Right atrium auricular region (tissue), 2 donors: ENCODE results near the gene GCNT2. TPM values are rescaled to one million over a fixed set of nuclear protein-coding genes. Genes with fewer than 3 reads are reported as not detected.

Source experiments
- DNase-seq: peaks from one replicate; pipeline ENCODE4 v3.0.0-alpha.2; 2019; ENCODE audit warnings: low spot score
- H3K27ac ChIP-seq, 2 donors: fragments of 200-600 bp; sonication (generic); 1 replicate in 1 of 2; 2 replicates in 1 of 2; pipeline ENCODE4 v1.5.1; 2016 to 2019
- H3K27me3 ChIP-seq, 2 donors: fragments of 200-600 bp; sonication (generic); one replicate each; pipeline versions ENCODE4 v1.5.1 to v1.6.0; 2017 to 2019
- H3K36me3 ChIP-seq: fragments of 200-600 bp; sonication (generic); one replicate; pipeline ENCODE4 v1.5.1; 2016
- H3K4me1 ChIP-seq, 2 donors: fragments of 200-600 bp; sonication (generic); one replicate each; pipeline versions ENCODE4 v1.5.1 to v1.6.0; 2017 to 2019
- H3K4me3 ChIP-seq, 2 donors: fragments of 200-600 bp; sonication (generic); 1 replicate in 1 of 2; 2 replicates in 1 of 2; pipeline ENCODE4 v1.5.1; 2017 to 2019; ENCODE audit warnings: mild to moderate bottlenecking in 1 of 2, moderate library complexity in 1 of 2
- H3K9me3 ChIP-seq, 2 donors: fragments of 200-600 bp; sonication (generic); one replicate each; pipeline ENCODE4 v1.5.1; 2019
- total RNA-seq, 2 donors: library from RNA; depleted of rRNA; stranded (reverse); fragments of >200 nt; gene quantifications; one replicate each; pipeline ENCODE4 v1.1.0, GENCODE V29; 2016
- TF ChIP-seq, protein P1 (sequence below), 2 donors: fragments of 200-600 bp; sonication (generic); IDR thresholded peaks; one replicate each; pipeline ENCODE4 v1.5.1; 2019; ENCODE audit warnings: antibody characterized with exemption in 2 of 2

Gene GCNT2
- total RNA-seq, 2 donors from 2014 or later = 3.3 to 13.5 TPM

DNA sequence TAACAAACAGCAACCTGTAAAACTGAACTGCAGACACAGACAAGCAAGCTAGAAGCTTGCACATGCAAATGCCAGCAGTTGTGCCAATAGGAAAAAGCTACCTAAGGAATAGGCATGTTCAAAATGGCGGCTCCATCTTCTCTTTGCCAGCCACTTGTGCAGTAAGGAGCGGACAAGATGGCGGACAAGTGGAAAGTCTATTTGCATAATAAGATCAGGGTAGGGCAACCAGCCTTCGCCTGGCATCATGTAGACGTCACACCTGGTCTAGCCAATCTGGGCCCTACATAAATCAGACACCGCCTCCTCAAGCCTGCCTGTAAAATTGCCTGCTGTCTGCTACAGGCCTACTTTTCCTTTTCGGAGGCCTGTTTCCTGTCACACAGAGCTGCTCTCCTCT lies 155.3 kb downstream of the GCNT2 start:
- Histone ChIP-seq H3K9me3 (no peaks in the 10 kb centered on the region), H3K4me3 (no peak overlapping the region), H3K4me1 (no peaks in the 10 kb centered on the region), H3K36me3 (no peaks in the 10 kb centered on the region), H3K27ac (no peak overlapping the region), H3K27me3 (no peaks in the 10 kb centered on the region)
- TF ChIP-seq, protein P1, sequence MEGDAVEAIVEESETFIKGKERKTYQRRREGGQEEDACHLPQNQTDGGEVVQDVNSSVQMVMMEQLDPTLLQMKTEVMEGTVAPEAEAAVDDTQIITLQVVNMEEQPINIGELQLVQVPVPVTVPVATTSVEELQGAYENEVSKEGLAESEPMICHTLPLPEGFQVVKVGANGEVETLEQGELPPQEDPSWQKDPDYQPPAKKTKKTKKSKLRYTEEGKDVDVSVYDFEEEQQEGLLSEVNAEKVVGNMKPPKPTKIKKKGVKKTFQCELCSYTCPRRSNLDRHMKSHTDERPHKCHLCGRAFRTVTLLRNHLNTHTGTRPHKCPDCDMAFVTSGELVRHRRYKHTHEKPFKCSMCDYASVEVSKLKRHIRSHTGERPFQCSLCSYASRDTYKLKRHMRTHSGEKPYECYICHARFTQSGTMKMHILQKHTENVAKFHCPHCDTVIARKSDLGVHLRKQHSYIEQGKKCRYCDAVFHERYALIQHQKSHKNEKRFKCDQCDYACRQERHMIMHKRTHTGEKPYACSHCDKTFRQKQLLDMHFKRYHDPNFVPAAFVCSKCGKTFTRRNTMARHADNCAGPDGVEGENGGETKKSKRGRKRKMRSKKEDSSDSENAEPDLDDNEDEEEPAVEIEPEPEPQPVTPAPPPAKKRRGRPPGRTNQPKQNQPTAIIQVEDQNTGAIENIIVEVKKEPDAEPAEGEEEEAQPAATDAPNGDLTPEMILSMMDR (IDR thresholded peaks at IDR 0.05) = no peak
- no peak for DNase-seq

DNA sequence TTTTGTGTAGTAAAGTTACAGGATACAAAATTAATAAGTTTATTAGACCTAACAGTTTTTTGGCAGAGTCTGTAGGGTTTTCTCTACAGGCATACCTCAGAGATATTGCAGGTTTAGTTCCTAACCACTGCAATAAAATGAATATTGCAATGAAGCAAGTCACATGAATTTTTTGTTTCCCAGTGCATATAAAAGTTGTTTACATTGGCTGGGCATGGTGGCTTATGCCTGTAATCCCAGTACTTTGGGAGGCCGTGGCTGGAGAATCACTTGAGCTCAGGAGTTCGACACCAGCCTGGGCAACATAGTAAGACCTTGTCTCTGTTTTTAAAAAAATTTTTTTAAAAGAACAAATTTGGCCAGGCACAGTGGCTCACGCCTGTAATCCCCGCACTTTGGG lies 157.3 kb downstream of the GCNT2 start:
- no peak overlapping the region for H3K27ac ChIP-seq
- DNase-seq = no peak
- TF ChIP-seq, protein P1 (IDR thresholded peaks at IDR 0.05) = no peak
- no peaks in the 10 kb centered on the region for H3K9me3 ChIP-seq
- H3K4me3 ChIP-seq = no peak overlapping the region
- H3K27me3 ChIP-seq = no peaks in the 10 kb centered on the region
- no peaks in the 10 kb centered on the region for H3K4me1 ChIP-seq
- no peaks in the 10 kb centered on the region for H3K36me3 ChIP-seq

Other genes starting within 250 kb of the GCNT2 start
- under 1 TPM in 1 of 2 donors, not detected in 1; 0.12 TPM for gene TFAP2A, start 106.3 kb upstream of the GCNT2 start, total RNA-seq
- gene C6orf52, start 173.3 kb downstream of the GCNT2 start, total RNA-seq = not detected
- 10 to 100 TPM in 1 of 2 donors, 1 to 10 TPM in 1; 9.0 to 10.4 TPM for gene PAK1IP1, start 173.6 kb downstream of the GCNT2 start, total RNA-seq
- 100 to 1,000 TPM; 123 to 133 TPM for gene TMEM14C, start 201.7 kb downstream of the GCNT2 start, total RNA-seq
- 100 to 1,000 TPM in 1 of 2 donors, 10 to 100 TPM in 1; 93.5 to 100 TPM for gene TMEM14B, start 226.5 kb downstream of the GCNT2 start, total RNA-seq